GM12874 (cell line): ENCODE data around the gene SULF2.

Experiments used
- CTCF ChIP-seq: IDR thresholded peaks from 2 replicates; pipeline ENCODE4 v1.5.1; 2011; ENCODE audit warnings: low read depth, mild to moderate bottlenecking, control low read depth, low read length, moderate library complexity; ENCODE audit not compliant: insufficient read depth

Gene SULF2

GRCh38 chr20:47789081-47789763 lies 3.9 kb upstream of the SULF2 start:
- no peak for TF ChIP-seq CTCF

GRCh38 chr20:47788741-47789080 lies 3.4 kb upstream of the SULF2 start:
- TF ChIP-seq CTCF, result no peak

GRCh38 chr20:47786765-47787107 lies 1.5 kb upstream of the SULF2 start:
- TF ChIP-seq CTCF, result no peak

- TF ChIP-seq CTCF, result peak; percentile 47
Measured at GRCh38 chr20:47785854-47786764, 828 bp upstream of the SULF2 start.

GRCh38 chr20:47784599-47785310 lies 526 bp downstream of the SULF2 start:
- no peak for TF ChIP-seq CTCF

- TF ChIP-seq CTCF, result no peak
Measured at GRCh38 chr20:47783828-47784598, 1.3 kb downstream of the SULF2 start.
